Kidney (tissue), 14 donors: ENCODE data around the gene KRT2. TPM values are rescaled to one million over a fixed set of nuclear protein-coding genes. Genes with fewer than 3 reads are reported as not detected.
A peak's percentile ranks its signal among the peaks of the same experiment; 100 is the strongest.

Experiments
- DNase-seq, 5 donors: peaks; one replicate each; pipeline ENCODE4 v3.0.0-alpha.2; 2013 to 2020
- FAIRE-seq: peaks from 2 replicates; lab custom pipeline; 2012; peaks lifted over from hg19 to GRCh38; lab: Jason Lieb, UNC
- H3K27ac ChIP-seq, 2 donors: one replicate each; pipeline ENCODE4 v1.7.0; 2013; ENCODE audit warnings: low read depth in 2 of 2, low read length in 2 of 2, inconsistent platforms in 1 of 2
- H3K27me3 ChIP-seq: one replicate; pipeline ENCODE4 v1.7.1; 2013; ENCODE audit warnings: low read length, inconsistent platforms; ENCODE audit not compliant: control insufficient read depth, insufficient read depth
- H3K36me3 ChIP-seq, 3 donors: one replicate each; pipeline versions ENCODE4 v1.7.0 to v1.7.1; 2013; ENCODE audit warnings: low read length in 3 of 3, control low read depth in 1 of 3, inconsistent platforms in 1 of 3; ENCODE audit not compliant: insufficient read depth in 3 of 3, control insufficient read depth in 2 of 3
- H3K4me1 ChIP-seq, 3 donors: one replicate each; pipeline versions ENCODE4 v1.7.0 to v1.7.1; 2013; ENCODE audit warnings: low read length in 3 of 3, inconsistent platforms in 1 of 3, low read depth in 1 of 3; ENCODE audit not compliant: control insufficient read depth in 2 of 3, insufficient read depth in 2 of 3
- H3K4me3 ChIP-seq, 3 donors: one replicate each; pipeline versions ENCODE4 v1.7.0 to v1.8.1; 2013; ENCODE audit warnings: low read length in 3 of 3, control low read depth in 1 of 3, inconsistent platforms in 1 of 3
- H3K9ac ChIP-seq, 3 donors: one replicate each; pipeline versions ENCODE4 v1.7.0 to v1.7.1; 2013; ENCODE audit warnings: low read length in 3 of 3, control low read depth in 1 of 3, inconsistent platforms in 1 of 3
- H3K9me3 ChIP-seq, 3 donors: one replicate each; pipeline versions ENCODE4 v1.7.0 to v1.7.1; 2013; ENCODE audit warnings: low read length in 3 of 3, control low read depth in 1 of 3, inconsistent platforms in 1 of 3; ENCODE audit not compliant: control insufficient read depth in 2 of 3, insufficient read depth in 1 of 3
- intact Hi-C: fragments of 100-400 bp; cut with DNase I; formaldehyde crosslinking; loops from one replicate; pipeline ENCODE4 v1.11.1; 2022
- polyA plus RNA-seq: library from polyadenylated mRNA; stranded (reverse); fragments of 350-450 nt; fragmentation: Illumina TruSeq; extraction: RNeasy Lipid Tissue Mini Kit (QIAGEN cat#74804); gene quantifications from one replicate; pipeline ENCODE4 v1.2.3, GENCODE V29; 2014; ENCODE audit warnings: low read depth, low replicate concordance; ENCODE audit not compliant: insufficient read depth
- total RNA-seq: library from RNA; stranded (reverse); fragmentation: NEBNext Ultra II Directional; extraction: Animal tissue kit (Norgen Biotek cat#: 25700); gene quantifications from one replicate; pipeline ENCODE4 v1.2.1, GENCODE V29; 2021
- TF ChIP-seq, protein P1 (sequence below): IDR thresholded peaks from 3 replicates; pipeline ENCODE4 v1.5.1; 2012; ENCODE audit warnings: mild to moderate bottlenecking, moderate library complexity, borderline replicate concordance; ENCODE audit not compliant: insufficient read depth; ENCODE audit errors: extremely low read depth
- donor health status: control.
- donor health status: control.
- donor health status: control.
- donor health status: control.
- donor health status: control.
- donor health status: DM: yes; HTN: yes; CAD: no.
- donor health status: Normal renal cell carcinoma (clear cell type).

Gene KRT2
- total and polyA plus RNA-seq, 2 donors from 2014 or later = not detected

DNA sequence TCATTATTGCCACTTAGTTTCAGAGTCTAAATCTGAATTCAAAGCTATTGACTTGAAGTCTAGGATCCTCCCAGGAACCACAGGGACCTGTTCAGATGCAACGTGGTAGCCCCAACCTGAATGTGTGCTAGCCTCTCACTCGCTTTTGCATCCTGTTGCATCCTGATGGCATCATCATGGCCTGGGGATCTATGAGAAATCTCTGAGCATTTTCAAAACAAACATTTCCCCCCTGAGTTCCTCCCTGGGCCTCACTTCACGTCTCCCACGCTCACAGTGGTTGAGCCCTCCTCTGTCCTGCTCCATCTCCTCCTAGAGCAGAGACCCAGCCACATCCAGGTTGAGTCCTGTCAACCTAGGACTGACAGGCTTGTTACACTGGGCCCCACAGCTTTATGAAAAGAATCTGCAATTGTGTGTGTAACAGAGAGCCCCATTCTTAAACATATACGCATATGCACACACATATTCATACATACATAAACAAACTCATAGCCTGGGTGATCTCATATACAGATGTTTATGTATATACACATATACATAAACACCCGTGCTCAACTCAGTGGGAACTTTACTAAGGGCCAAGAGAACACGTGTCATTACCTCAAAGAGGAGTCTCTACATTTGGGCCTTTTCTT lies 45.3 kb downstream of the KRT2 start:
- Histone ChIP-seq H3K9me3 (no peaks in the 10 kb centered on the region), H3K4me3 (no peak overlapping the region), H3K27ac (no peak overlapping the region), H3K4me1 (no peaks in the 10 kb centered on the region), H3K36me3 (no peaks in the 10 kb centered on the region), H3K27me3 (peaks cover 8% of the 10 kb centered on the region), H3K9ac (no peak overlapping the region)
- DNase-seq = peak in 1 of 5 donors; percentile 2
- intact Hi-C loops = no loop called here
- FAIRE-seq = no peak
- TF ChIP-seq, protein P1, sequence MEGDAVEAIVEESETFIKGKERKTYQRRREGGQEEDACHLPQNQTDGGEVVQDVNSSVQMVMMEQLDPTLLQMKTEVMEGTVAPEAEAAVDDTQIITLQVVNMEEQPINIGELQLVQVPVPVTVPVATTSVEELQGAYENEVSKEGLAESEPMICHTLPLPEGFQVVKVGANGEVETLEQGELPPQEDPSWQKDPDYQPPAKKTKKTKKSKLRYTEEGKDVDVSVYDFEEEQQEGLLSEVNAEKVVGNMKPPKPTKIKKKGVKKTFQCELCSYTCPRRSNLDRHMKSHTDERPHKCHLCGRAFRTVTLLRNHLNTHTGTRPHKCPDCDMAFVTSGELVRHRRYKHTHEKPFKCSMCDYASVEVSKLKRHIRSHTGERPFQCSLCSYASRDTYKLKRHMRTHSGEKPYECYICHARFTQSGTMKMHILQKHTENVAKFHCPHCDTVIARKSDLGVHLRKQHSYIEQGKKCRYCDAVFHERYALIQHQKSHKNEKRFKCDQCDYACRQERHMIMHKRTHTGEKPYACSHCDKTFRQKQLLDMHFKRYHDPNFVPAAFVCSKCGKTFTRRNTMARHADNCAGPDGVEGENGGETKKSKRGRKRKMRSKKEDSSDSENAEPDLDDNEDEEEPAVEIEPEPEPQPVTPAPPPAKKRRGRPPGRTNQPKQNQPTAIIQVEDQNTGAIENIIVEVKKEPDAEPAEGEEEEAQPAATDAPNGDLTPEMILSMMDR = no peak

DNA sequence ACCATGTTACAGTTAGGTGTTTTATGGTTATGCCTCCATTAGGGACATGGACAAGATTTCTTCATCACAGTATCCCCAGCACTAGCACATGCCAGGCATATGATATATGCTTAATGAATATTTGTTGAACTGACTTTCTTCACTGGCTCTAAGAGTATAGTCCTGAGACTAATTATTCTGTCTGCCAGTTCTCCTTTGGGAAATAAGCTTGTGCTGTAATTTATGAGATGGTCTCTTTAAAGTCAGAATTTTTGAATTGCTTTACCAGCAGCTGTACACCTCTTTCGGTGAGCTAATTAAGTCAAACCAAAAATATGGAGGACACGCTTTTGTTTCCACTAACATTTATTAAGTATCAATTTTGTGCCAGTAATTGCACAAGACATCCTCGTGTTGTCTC lies 45.9 kb downstream of the KRT2 start:
- intact Hi-C loops = no loop called here
- Histone ChIP-seq H3K4me3 (no peak overlapping the region), H3K4me1 (no peaks in the 10 kb centered on the region), H3K9ac (no peak overlapping the region), H3K27me3 (peaks cover 11% of the 10 kb centered on the region), H3K9me3 (no peaks in the 10 kb centered on the region), H3K36me3 (no peaks in the 10 kb centered on the region), H3K27ac (no peak overlapping the region)
- TF ChIP-seq, protein P1 = no peak
- FAIRE-seq (no peak), DNase-seq (no peak)

DNA sequence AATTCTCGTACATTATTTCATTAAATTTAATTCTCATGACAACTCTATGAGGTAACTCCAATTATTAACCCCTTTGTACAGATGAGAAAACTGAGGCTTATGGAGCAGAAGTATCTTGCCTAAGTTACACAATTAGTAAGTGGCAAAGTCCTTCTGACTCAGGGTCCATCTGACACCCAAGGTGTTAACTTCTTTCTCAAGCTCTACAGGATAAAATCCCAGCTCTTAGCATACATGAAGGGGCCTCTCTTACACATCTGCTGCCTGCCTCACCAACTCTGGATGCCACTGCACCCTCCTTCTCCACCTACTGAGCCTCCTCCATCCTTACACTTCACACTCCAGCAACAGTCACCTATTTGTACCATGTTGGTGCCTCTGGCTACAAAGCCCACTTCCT lies 46.5 kb downstream of the KRT2 start:
- DNase-seq = no peak
- Histone ChIP-seq H3K27me3 (peaks cover 16% of the 10 kb centered on the region), H3K4me1 (no peaks in the 10 kb centered on the region), H3K4me3 (no peak overlapping the region), H3K9me3 (no peaks in the 10 kb centered on the region), H3K9ac (no peak overlapping the region), H3K27ac (no peak overlapping the region), H3K36me3 (no peaks in the 10 kb centered on the region)
- TF ChIP-seq, protein P1 = no peak
- intact Hi-C loops = no loop called here
- no peak for FAIRE-seq

DNA sequence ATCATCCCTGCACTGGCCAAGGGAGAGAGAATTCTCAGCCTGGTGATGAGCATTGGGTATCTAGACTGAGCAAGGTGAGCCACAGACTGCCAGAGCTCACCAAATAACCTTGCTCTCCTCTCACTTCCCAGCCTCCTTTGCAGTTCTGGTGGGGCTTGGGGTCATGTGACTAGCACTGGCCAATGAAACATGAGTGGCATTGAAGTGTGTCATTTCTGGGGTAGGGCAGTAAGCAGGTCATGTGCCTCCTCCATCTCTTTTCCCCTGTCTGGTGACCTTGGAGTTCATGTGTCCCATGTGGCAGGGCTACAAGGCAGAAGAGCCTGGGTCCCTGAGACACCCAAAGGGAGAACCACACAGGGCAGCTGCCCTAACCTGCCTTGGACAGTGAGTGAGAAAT lies 47.2 kb downstream of the KRT2 start:
- FAIRE-seq (no peak), DNase-seq (peak in 2 of 5 donors; percentile 6 to 11)
- TF ChIP-seq, protein P1 = no peak
- no peak overlapping the region for H3K4me3 ChIP-seq
- intact Hi-C loops = no loop called here
- no peak overlapping the region for H3K9ac ChIP-seq
- H3K27ac ChIP-seq = no peak overlapping the region
- no peaks in the 10 kb centered on the region for H3K36me3 ChIP-seq
- H3K27me3 ChIP-seq = peaks cover 22% of the 10 kb centered on the region
- no peaks in the 10 kb centered on the region for H3K9me3 ChIP-seq
- H3K4me1 ChIP-seq = no peaks in the 10 kb centered on the region
